Measurements from ENCODE around the gene PLEKHG7. TPM values are rescaled to one million over a fixed set of nuclear protein-coding genes. Genes with fewer than 3 reads are reported as not detected.

Gene PLEKHG7
- total RNA-seq, 2 donors from 2014 or later, result not detected

- no peaks in the 10 kb centered on the region for H3K4me1 Mint-ChIP-seq
- H3K27ac Mint-ChIP-seq, result no peak overlapping the region
- ATAC-seq (replicated peaks), result no peak
- no peak overlapping the region for H3K4me3 Mint-ChIP-seq
- H3K27me3 Mint-ChIP-seq, result peaks cover 7% of the 10 kb centered on the region
- no peaks in the 10 kb centered on the region for H3K36me3 Mint-ChIP-seq (ENCODE audit: low read depth)
- H3K9me3 Mint-ChIP-seq, result peaks cover 4% of the 10 kb centered on the region
These were observed 12.2 kb upstream of the PLEKHG7 start for GRCh38 chr12:92690601-92691000.

- Mint-ChIP-seq H3K4me1 (no peaks in the 10 kb centered on the region), H3K36me3 (ENCODE audit: low read depth) (no peaks in the 10 kb centered on the region), H3K27me3 (no peaks in the 10 kb centered on the region), H3K4me3 (no peak overlapping the region), H3K9me3 (peaks cover 4% of the 10 kb centered on the region), H3K27ac (no peak overlapping the region)
- ATAC-seq (replicated peaks), result no peak
These were observed 7.7 kb upstream of the PLEKHG7 start for GRCh38 chr12:92695056-92695455.

GRCh38 chr12:92695577-92695976, 7.2 kb upstream of the PLEKHG7 start:
- H3K4me1 Mint-ChIP-seq, result no peaks in the 10 kb centered on the region
- H3K27ac Mint-ChIP-seq, result no peak overlapping the region
- no peak for ATAC-seq (replicated peaks)
- H3K4me3 Mint-ChIP-seq, result no peak overlapping the region
- no peaks in the 10 kb centered on the region for H3K36me3 Mint-ChIP-seq (ENCODE audit: low read depth)
- H3K27me3 Mint-ChIP-seq, result no peaks in the 10 kb centered on the region
- H3K9me3 Mint-ChIP-seq, result peaks cover 4% of the 10 kb centered on the region

GRCh38 chr12:92696216-92696615, 6.6 kb upstream of the PLEKHG7 start:
- Mint-ChIP-seq H3K27me3 (no peaks in the 10 kb centered on the region), H3K27ac (no peak overlapping the region), H3K4me1 (no peaks in the 10 kb centered on the region), H3K4me3 (no peak overlapping the region), H3K9me3 (peaks cover 4% of the 10 kb centered on the region), H3K36me3 (ENCODE audit: low read depth) (no peaks in the 10 kb centered on the region)
- no peak for ATAC-seq (replicated peaks)

- no peaks in the 10 kb centered on the region for H3K4me1 Mint-ChIP-seq
- no peaks in the 10 kb centered on the region for H3K27me3 Mint-ChIP-seq
- no peaks in the 10 kb centered on the region for H3K9me3 Mint-ChIP-seq
- no peak overlapping the region for H3K4me3 Mint-ChIP-seq
- no peak overlapping the region for H3K27ac Mint-ChIP-seq
- ATAC-seq (replicated peaks), result no peak
- H3K36me3 Mint-ChIP-seq (ENCODE audit: low read depth), result no peaks in the 10 kb centered on the region
These were observed 4.3 kb upstream of the PLEKHG7 start for GRCh38 chr12:92698474-92698873.

GRCh38 chr12:92701441-92701840, 1.3 kb upstream of the PLEKHG7 start:
- Mint-ChIP-seq H3K36me3 (ENCODE audit: low read depth) (no peaks in the 10 kb centered on the region), H3K9me3 (no peaks in the 10 kb centered on the region), H3K4me3 (no peak overlapping the region), H3K4me1 (no peaks in the 10 kb centered on the region), H3K27me3 (no peaks in the 10 kb centered on the region), H3K27ac (no peak overlapping the region)
- no peak for ATAC-seq (replicated peaks)

- Mint-ChIP-seq H3K36me3 (ENCODE audit: low read depth) (no peaks in the 10 kb centered on the region), H3K27ac (no peak overlapping the region), H3K9me3 (no peaks in the 10 kb centered on the region), H3K4me3 (no peak overlapping the region), H3K4me1 (no peaks in the 10 kb centered on the region), H3K27me3 (no peaks in the 10 kb centered on the region)
- no peak for ATAC-seq (replicated peaks)
These were observed 997 bp downstream of the PLEKHG7 start for GRCh38 chr12:92703786-92704185.

- no peak for ATAC-seq (replicated peaks)
- no peak overlapping the region for H3K4me3 Mint-ChIP-seq
- H3K4me1 Mint-ChIP-seq, result no peaks in the 10 kb centered on the region
- no peaks in the 10 kb centered on the region for H3K27me3 Mint-ChIP-seq
- H3K36me3 Mint-ChIP-seq (ENCODE audit: low read depth), result no peaks in the 10 kb centered on the region
- no peak overlapping the region for H3K27ac Mint-ChIP-seq
- no peaks in the 10 kb centered on the region for H3K9me3 Mint-ChIP-seq
These were observed 3.8 kb downstream of the PLEKHG7 start for GRCh38 chr12:92706594-92706993.

- H3K36me3 Mint-ChIP-seq (ENCODE audit: low read depth), result no peaks in the 10 kb centered on the region
- no peak overlapping the region for H3K4me3 Mint-ChIP-seq
- H3K27ac Mint-ChIP-seq, result no peak overlapping the region
- H3K27me3 Mint-ChIP-seq, result no peaks in the 10 kb centered on the region
- no peaks in the 10 kb centered on the region for H3K4me1 Mint-ChIP-seq
- no peaks in the 10 kb centered on the region for H3K9me3 Mint-ChIP-seq
- ATAC-seq (replicated peaks), result no peak
These were observed 5.1 kb downstream of the PLEKHG7 start for GRCh38 chr12:92707926-92708325.

- Mint-ChIP-seq H3K9me3 (no peaks in the 10 kb centered on the region), H3K36me3 (ENCODE audit: low read depth) (no peaks in the 10 kb centered on the region), H3K27ac (no peak overlapping the region), H3K4me3 (no peak overlapping the region), H3K4me1 (no peaks in the 10 kb centered on the region), H3K27me3 (no peaks in the 10 kb centered on the region)
- ATAC-seq (replicated peaks), result no peak
These were observed 12.8 kb downstream of the PLEKHG7 start for GRCh38 chr12:92715625-92716024.

GRCh38 chr12:92717202-92717601, 14.4 kb downstream of the PLEKHG7 start:
- ATAC-seq (replicated peaks), result no peak
- Mint-ChIP-seq H3K27ac (no peak overlapping the region), H3K9me3 (no peaks in the 10 kb centered on the region), H3K36me3 (ENCODE audit: low read depth) (no peaks in the 10 kb centered on the region), H3K27me3 (no peaks in the 10 kb centered on the region), H3K4me3 (no peak overlapping the region), H3K4me1 (no peaks in the 10 kb centered on the region)

- Mint-ChIP-seq H3K4me3 (no peak overlapping the region), H3K4me1 (no peaks in the 10 kb centered on the region), H3K27ac (no peak overlapping the region), H3K9me3 (no peaks in the 10 kb centered on the region), H3K27me3 (peaks cover 3% of the 10 kb centered on the region), H3K36me3 (ENCODE audit: low read depth) (no peaks in the 10 kb centered on the region)
- ATAC-seq (replicated peaks), result no peak
These were observed 15.7 kb downstream of the PLEKHG7 start for GRCh38 chr12:92718483-92718990.

GRCh38 chr12:92719674-92720073, 16.9 kb downstream of the PLEKHG7 start:
- no peaks in the 10 kb centered on the region for H3K4me1 Mint-ChIP-seq
- H3K36me3 Mint-ChIP-seq (ENCODE audit: low read depth), result no peaks in the 10 kb centered on the region
- H3K4me3 Mint-ChIP-seq, result no peak overlapping the region
- ATAC-seq (replicated peaks), result no peak
- peaks cover 5% of the 10 kb centered on the region for H3K27me3 Mint-ChIP-seq
- H3K9me3 Mint-ChIP-seq, result peaks cover 3% of the 10 kb centered on the region
- H3K27ac Mint-ChIP-seq, result no peak overlapping the region

GRCh38 chr12:92721130-92721529, 18.3 kb downstream of the PLEKHG7 start:
- H3K4me3 Mint-ChIP-seq, result no peak overlapping the region
- no peaks in the 10 kb centered on the region for H3K4me1 Mint-ChIP-seq
- peaks cover 10% of the 10 kb centered on the region for H3K27me3 Mint-ChIP-seq
- H3K9me3 Mint-ChIP-seq, result peaks cover 9% of the 10 kb centered on the region
- no peak for ATAC-seq (replicated peaks)
- no peak overlapping the region for H3K27ac Mint-ChIP-seq
- H3K36me3 Mint-ChIP-seq (ENCODE audit: low read depth), result no peaks in the 10 kb centered on the region

GRCh38 chr12:92721656-92722055, 18.9 kb downstream of the PLEKHG7 start:
- Mint-ChIP-seq H3K27me3 (peaks cover 10% of the 10 kb centered on the region), H3K4me1 (no peaks in the 10 kb centered on the region), H3K9me3 (peaks cover 9% of the 10 kb centered on the region), H3K36me3 (ENCODE audit: low read depth) (no peaks in the 10 kb centered on the region), H3K4me3 (no peak overlapping the region), H3K27ac (no peak overlapping the region)
- no peak for ATAC-seq (replicated peaks)

GRCh38 chr12:92722897-92723296, 20.1 kb downstream of the PLEKHG7 start:
- peaks cover 14% of the 10 kb centered on the region for H3K27me3 Mint-ChIP-seq
- H3K27ac Mint-ChIP-seq, result no peak overlapping the region
- no peaks in the 10 kb centered on the region for H3K4me1 Mint-ChIP-seq
- H3K9me3 Mint-ChIP-seq, result peaks cover 9% of the 10 kb centered on the region
- ATAC-seq (replicated peaks), result no peak
- H3K4me3 Mint-ChIP-seq, result no peak overlapping the region
- no peaks in the 10 kb centered on the region for H3K36me3 Mint-ChIP-seq (ENCODE audit: low read depth)

Data from activated T-helper 17 cell treated with anti-CD3 and anti-CD28 coated beads, Interleukin-2, amount 50 U/mL, for 72 hours (primary cell).